Measurements from ENCODE around the gene NFATC1.

Gene NFATC1

GRCh38 chr18:79379251-79379905, 16.4 kb upstream of the NFATC1 start:
- DNase-seq (ENCODE audit: low spot score), result no peak
- in situ Hi-C loops (cut with MboI; ENCODE audit: low sequenced_read_pairs, unreplicated experiment), result loop anchor here (10.0 kb wide), 1 partner anchor 155 kb away; no protein-coding TSS in a partner anchor
- no peak for TF ChIP-seq CTCF (IDR thresholded peaks at IDR 0.05; ENCODE audit: borderline replicate concordance, control extremely low read depth, extremely low read depth, insufficient read depth, missing control alignments)

GRCh38 chr18:79379931-79380815, 15.6 kb upstream of the NFATC1 start:
- TF ChIP-seq CTCF (IDR thresholded peaks at IDR 0.05; ENCODE audit: borderline replicate concordance, control extremely low read depth, extremely low read depth, insufficient read depth, missing control alignments), result no peak
- in situ Hi-C loops (cut with MboI; ENCODE audit: low sequenced_read_pairs, unreplicated experiment), result loop anchor here (5.0 to 10.0 kb wide), 2 partner anchors 155 to 262 kb away; no protein-coding TSS in a partner anchor
- no peak for DNase-seq (ENCODE audit: low spot score)

GRCh38 chr18:79380816-79381806, 14.6 kb upstream of the NFATC1 start:
- DNase-seq (ENCODE audit: low spot score), result peak; percentile 88
- TF ChIP-seq CTCF (IDR thresholded peaks at IDR 0.05; ENCODE audit: borderline replicate concordance, control extremely low read depth, extremely low read depth, insufficient read depth, missing control alignments), result peak; percentile 96
- in situ Hi-C loops (cut with MboI; ENCODE audit: low sequenced_read_pairs, unreplicated experiment), result loop anchor here (5.0 kb wide), 1 partner anchor 261 kb away; no protein-coding TSS in a partner anchor

GRCh38 chr18:79381811-79382311, 13.9 kb upstream of the NFATC1 start:
- no peak for DNase-seq (ENCODE audit: low spot score)
- in situ Hi-C loops (cut with MboI; ENCODE audit: low sequenced_read_pairs, unreplicated experiment), result loop anchor here (5.0 kb wide), 1 partner anchor 260 kb away; no protein-coding TSS in a partner anchor
- no peak for TF ChIP-seq CTCF (IDR thresholded peaks at IDR 0.05; ENCODE audit: borderline replicate concordance, control extremely low read depth, extremely low read depth, insufficient read depth, missing control alignments)

- DNase-seq (ENCODE audit: low spot score), result no peak
- in situ Hi-C loops (cut with MboI; ENCODE audit: low sequenced_read_pairs, unreplicated experiment), result loop anchor here (5.0 kb wide), 1 partner anchor 259 kb away; no protein-coding TSS in a partner anchor
- no peak for TF ChIP-seq CTCF (IDR thresholded peaks at IDR 0.05; ENCODE audit: borderline replicate concordance, control extremely low read depth, extremely low read depth, insufficient read depth, missing control alignments)
These were observed 12.9 kb upstream of the NFATC1 start for GRCh38 chr18:79382681-79383387.

Measured in GM13976 (cell line).